Keratinocyte (primary cell): ENCODE measurements around the gene FHOD3. TPM values are rescaled to one million over a fixed set of nuclear protein-coding genes. Genes with fewer than 3 reads are reported as not detected.

Source experiments
- DNase-seq: peaks from one replicate; pipeline ENCODE4 v3.0.0-alpha.2; 2011; ENCODE audit warnings: low read depth, missing footprints, low spot score
- FAIRE-seq: peaks from 2 replicates; lab custom pipeline; 2011; peaks lifted over from hg19 to GRCh38; lab: Jason Lieb, UNC
- H2AFZ ChIP-seq: 2 replicates; pipeline ENCODE4 v1.6.0; 2012; ENCODE audit warnings: low read length, control low read depth, inconsistent platforms; ENCODE audit not compliant: control insufficient read depth
- H3K27ac ChIP-seq: 2 replicates; pipeline ENCODE4 v1.5.1; 2011; ENCODE audit warnings: low read length; ENCODE audit not compliant: control insufficient read depth, insufficient read depth
- H3K27me3 ChIP-seq: 3 replicates; pipeline ENCODE4 v1.6.0; 2011; ENCODE audit warnings: low read length; ENCODE audit not compliant: control insufficient read depth, insufficient read depth; ENCODE audit errors: extremely low read depth
- H3K36me3 ChIP-seq, 2 experiments: 2 replicates in 1 of 2; 3 replicates in 1 of 2; pipeline ENCODE4 v1.5.1; 2011; ENCODE audit warnings: low read length in 2 of 2, mild to moderate bottlenecking in 1 of 2; ENCODE audit not compliant: control insufficient read depth in 2 of 2, insufficient read depth in 2 of 2; ENCODE audit errors: extremely low read depth in 1 of 2
- H3K4me1 ChIP-seq: 3 replicates; pipeline ENCODE4 v1.5.1; 2011; ENCODE audit warnings: low read length; ENCODE audit not compliant: control insufficient read depth, insufficient read depth; ENCODE audit errors: extremely low read depth
- H3K4me2 ChIP-seq: 3 replicates; pipeline ENCODE4 v1.6.0; 2011; ENCODE audit warnings: low read depth, low read length; ENCODE audit not compliant: control insufficient read depth, insufficient read depth; ENCODE audit errors: extremely low read depth
- H3K4me3 ChIP-seq, 3 experiments: fragments of 200-600 bp in 1 of 3; sonication (generic) in 1 of 3; 2 replicates in 2 of 3; 3 replicates in 1 of 3; pipeline ENCODE4 v1.5.1; 2011 to 2016; ENCODE audit warnings: low read length in 3 of 3, mild to moderate bottlenecking in 3 of 3, control low read depth in 2 of 3, inconsistent platforms in 1 of 3, low read depth in 1 of 3, mixed read lengths in 1 of 3, mixed run types in 1 of 3, moderate library complexity in 1 of 3; ENCODE audit not compliant: control insufficient read depth in 2 of 3, insufficient read depth in 2 of 3; ENCODE audit errors: extremely low read depth in 1 of 3
- H3K79me2 ChIP-seq: 2 replicates; pipeline ENCODE4 v1.6.0; 2012; ENCODE audit warnings: low read length; ENCODE audit not compliant: control insufficient read depth, insufficient read depth
- H3K9ac ChIP-seq: 3 replicates; pipeline ENCODE4 v1.6.0; 2011; ENCODE audit warnings: low read length; ENCODE audit not compliant: control insufficient read depth, insufficient read depth; ENCODE audit errors: extremely low read depth
- H3K9me1 ChIP-seq: 3 replicates; pipeline ENCODE4 v1.6.0; 2011; ENCODE audit warnings: low read length; ENCODE audit not compliant: control insufficient read depth, insufficient read depth; ENCODE audit errors: extremely low read depth
- H3K9me3 ChIP-seq: 2 replicates; pipeline ENCODE4 v1.5.1; 2012; ENCODE audit warnings: low read depth, low read length; ENCODE audit not compliant: control insufficient read depth
- H4K20me1 ChIP-seq: 3 replicates; pipeline ENCODE4 v1.6.0; 2011; ENCODE audit warnings: low read length; ENCODE audit not compliant: control insufficient read depth, insufficient read depth; ENCODE audit errors: extremely low read depth
- EZH2 ChIP-seq: IDR thresholded peaks from one replicate; pipeline ENCODE4 v1.6.1; 2012; ENCODE audit warnings: inconsistent platforms, mild to moderate bottlenecking, low read length, moderate library complexity
- dilution Hi-C: fragments of 300-500 bp; cut with MboI; formaldehyde crosslinking; loops from one replicate; pipeline ENCODE4 v1.7.0; 2020; ENCODE audit warnings: low sequenced_read_pairs; ENCODE audit not compliant: extremely low pct_ligation_motif_present
- polyA plus RNA-seq, 5 experiments: library from polyadenylated mRNA; depleted of rRNA in 3 of 5; stranded (reverse) in 3 of 5; stranded (forward) in 1 of 5; unstranded in 1 of 5; fragments of >200 nt; gene quantifications; 1 replicate in 1 of 5; 2 replicates in 3 of 5; 3 replicates in 1 of 5; pipeline versions ENCODE4 v1.2.1 to v1.2.3, GENCODE V29; 2011 to 2012; ENCODE audit warnings: missing spikeins in 2 of 5, low read depth in 1 of 5, low replicate concordance in 1 of 5
- TF ChIP-seq, protein P1 (sequence below), 3 experiments: IDR thresholded peaks in 1 of 3; conservative IDR thresholded peaks in 1 of 3; optimal IDR thresholded peaks in 1 of 3; 2 replicates in 2 of 3; 3 replicates in 1 of 3; pipeline versions ENCODE3 to v1.5.1; 2011; ENCODE audit warnings: low read length in 3 of 3, mild to moderate bottlenecking in 3 of 3, moderate library complexity in 2 of 3, control low read depth in 1 of 3, inconsistent platforms in 1 of 3; ENCODE audit not compliant: insufficient read depth in 2 of 3; ENCODE audit errors: extremely low read depth in 1 of 3

Gene FHOD3
- polyA plus RNA-seq, 1 donor (not counting 4 experiments of a cell fraction or from before 2014, with no cell fraction given), result 7.7 TPM

GRCh38 chr18:36592282-36592681 is 294.8 kb downstream of the FHOD3 start:
- Histone ChIP-seq H3K4me2 (no peak overlapping the region), H3K9me1 (no peaks in the 10 kb centered on the region), H3K9me3 (no peaks in the 10 kb centered on the region), H3K4me3 (no peak overlapping the region), H3K36me3 (no peaks in the 10 kb centered on the region), H3K27ac (peak overlapping the region; percentile 89), H3K9ac (no peak overlapping the region), H2AFZ (no peak overlapping the region), H4K20me1 (no peaks in the 10 kb centered on the region), H3K27me3 (no peaks in the 10 kb centered on the region), H3K79me2 (no peaks in the 10 kb centered on the region), H3K4me1 (peaks cover 53% of the 10 kb centered on the region)
- TF ChIP-seq EZH2, result no peak
- TF ChIP-seq, protein P1, sequence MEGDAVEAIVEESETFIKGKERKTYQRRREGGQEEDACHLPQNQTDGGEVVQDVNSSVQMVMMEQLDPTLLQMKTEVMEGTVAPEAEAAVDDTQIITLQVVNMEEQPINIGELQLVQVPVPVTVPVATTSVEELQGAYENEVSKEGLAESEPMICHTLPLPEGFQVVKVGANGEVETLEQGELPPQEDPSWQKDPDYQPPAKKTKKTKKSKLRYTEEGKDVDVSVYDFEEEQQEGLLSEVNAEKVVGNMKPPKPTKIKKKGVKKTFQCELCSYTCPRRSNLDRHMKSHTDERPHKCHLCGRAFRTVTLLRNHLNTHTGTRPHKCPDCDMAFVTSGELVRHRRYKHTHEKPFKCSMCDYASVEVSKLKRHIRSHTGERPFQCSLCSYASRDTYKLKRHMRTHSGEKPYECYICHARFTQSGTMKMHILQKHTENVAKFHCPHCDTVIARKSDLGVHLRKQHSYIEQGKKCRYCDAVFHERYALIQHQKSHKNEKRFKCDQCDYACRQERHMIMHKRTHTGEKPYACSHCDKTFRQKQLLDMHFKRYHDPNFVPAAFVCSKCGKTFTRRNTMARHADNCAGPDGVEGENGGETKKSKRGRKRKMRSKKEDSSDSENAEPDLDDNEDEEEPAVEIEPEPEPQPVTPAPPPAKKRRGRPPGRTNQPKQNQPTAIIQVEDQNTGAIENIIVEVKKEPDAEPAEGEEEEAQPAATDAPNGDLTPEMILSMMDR (optimal IDR thresholded peaks at IDR 0.05 in 1 of 3, IDR thresholded peaks at IDR 0.05 in 1 of 3, conservative IDR thresholded peaks at IDR 0.05 in 1 of 3; ENCODE audit: extremely low read depth in 1 of 3, insufficient read depth in 2 of 3, low read length in 3 of 3), result no peak
- DNase-seq (no peak), FAIRE-seq (peak; percentile 64)
- dilution Hi-C loops, result no loop called here

DNA sequence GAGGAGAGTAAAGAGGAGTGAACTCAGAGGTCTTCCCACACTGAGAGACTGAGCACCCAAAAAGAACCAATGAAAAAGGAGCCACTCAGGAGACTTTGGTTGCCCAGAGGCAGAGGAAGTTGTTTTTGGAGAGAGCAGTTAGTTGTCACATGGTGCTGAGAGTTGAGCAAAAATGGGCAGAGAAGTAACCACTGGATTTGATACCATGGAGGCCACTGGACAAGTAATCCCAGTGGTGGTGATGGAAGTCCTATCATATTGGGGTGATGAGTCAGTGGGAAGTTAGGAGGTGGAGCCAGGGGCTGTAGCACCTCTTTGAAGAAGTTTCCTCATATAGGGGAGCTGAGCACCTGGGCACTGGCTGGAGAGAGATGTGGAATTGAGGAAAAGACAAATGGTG is 295.5 kb downstream of the FHOD3 start:
- Histone ChIP-seq H3K4me1 (peaks cover 53% of the 10 kb centered on the region), H4K20me1 (no peaks in the 10 kb centered on the region), H3K9me1 (no peaks in the 10 kb centered on the region), H3K36me3 (no peaks in the 10 kb centered on the region), H3K9me3 (no peaks in the 10 kb centered on the region), H3K4me2 (no peak overlapping the region), H3K79me2 (no peaks in the 10 kb centered on the region), H3K27me3 (no peaks in the 10 kb centered on the region), H3K27ac (peak overlapping the region; percentile 89), H3K9ac (no peak overlapping the region), H2AFZ (no peak overlapping the region), H3K4me3 (no peak overlapping the region)
- DNase-seq (no peak), FAIRE-seq (peak; percentile 83)
- TF ChIP-seq EZH2, result no peak
- TF ChIP-seq, protein P1 (optimal IDR thresholded peaks at IDR 0.05 in 1 of 3, IDR thresholded peaks at IDR 0.05 in 1 of 3, conservative IDR thresholded peaks at IDR 0.05 in 1 of 3; ENCODE audit: extremely low read depth in 1 of 3, insufficient read depth in 2 of 3, low read length in 3 of 3), result no peak
- dilution Hi-C loops, result no loop called here
